GM21381 (cell line): ENCODE measurements around the gene ZNF280D.

Experiments used
- ATAC-seq: cut with Tn5 transposase; IDR thresholded peaks from one replicate; pipeline ENCODE4 v1.9.1; 2021; ENCODE audit warnings: mild to moderate bottlenecking, moderate library complexity; ENCODE audit not compliant: unreplicated experiment

Gene ZNF280D

GRCh38 chr15:56653787-56654186 is 79.5 kb downstream of the ZNF280D start:
- ATAC-seq = no peak

- ATAC-seq = no peak
Observed at GRCh38 chr15:56653107-56653506, 80.2 kb downstream of the ZNF280D start.

DNA sequence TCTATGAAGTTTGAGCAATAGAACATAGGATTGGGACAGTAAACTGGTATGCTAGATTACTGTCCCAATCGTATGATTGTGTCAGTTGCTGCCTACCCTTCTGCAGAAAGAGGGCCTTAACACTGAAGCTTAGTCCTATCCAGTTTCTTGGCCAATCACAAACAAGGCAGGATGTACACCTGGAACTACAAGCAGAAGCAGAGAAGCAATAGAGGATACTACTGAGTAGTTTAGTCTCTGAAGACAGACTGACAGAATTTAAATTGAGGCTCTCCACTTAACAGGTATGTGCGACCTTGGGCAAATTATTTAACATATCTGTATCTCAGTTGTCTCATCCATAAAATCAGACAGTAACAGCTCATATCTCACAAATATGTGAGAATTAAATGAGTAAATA is 85.0 kb downstream of the ZNF280D start:
- ATAC-seq = no peak

GRCh38 chr15:56640549-56640948 is 92.8 kb downstream of the ZNF280D start:
- ATAC-seq = no peak

GRCh38 chr15:56640127-56640526 is 93.2 kb downstream of the ZNF280D start:
- ATAC-seq = no peak

- no peak for ATAC-seq
Observed at GRCh38 chr15:56639631-56640030, 93.7 kb downstream of the ZNF280D start.

DNA sequence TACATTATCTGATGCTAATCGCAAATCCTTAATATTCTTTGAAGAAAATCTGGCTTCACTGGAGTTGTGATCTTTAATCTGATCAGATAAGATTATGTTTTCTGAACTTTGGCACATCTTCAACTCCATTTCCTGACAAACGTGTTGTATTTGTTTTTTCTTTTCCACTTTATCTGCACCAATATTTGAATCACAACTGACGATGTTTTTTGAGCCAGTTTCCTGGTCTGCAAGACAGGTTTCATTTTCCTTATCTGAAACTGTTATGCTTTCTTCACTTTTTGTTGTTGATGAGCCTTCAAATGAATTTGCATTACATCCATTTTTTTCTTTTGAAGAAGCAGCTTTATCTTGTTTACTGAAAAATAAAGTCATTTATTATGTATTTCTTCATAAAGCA is 101.5 kb downstream of the ZNF280D start:
- no peak for ATAC-seq

- ATAC-seq = no peak
Observed at GRCh38 chr15:56628893-56629532, 104.3 kb downstream of the ZNF280D start.

DNA sequence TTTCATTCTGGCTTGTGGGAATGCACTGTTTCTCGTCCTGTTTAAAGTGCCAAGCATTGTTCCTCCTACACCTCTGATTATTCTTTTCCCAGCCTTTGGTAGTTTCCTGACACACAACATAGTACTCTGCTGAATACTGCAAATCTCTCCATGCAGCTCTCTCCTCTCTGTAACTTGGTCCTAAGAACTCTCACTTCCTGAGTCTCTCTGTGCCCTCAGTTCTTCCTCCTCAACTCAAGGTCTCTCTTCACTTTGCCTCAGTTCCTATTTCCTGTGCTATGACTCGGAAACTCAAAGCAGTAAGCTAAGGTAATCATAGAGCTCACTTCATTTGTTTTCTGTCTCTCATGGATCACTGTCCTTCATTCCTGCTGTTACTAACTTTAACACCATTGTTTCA is 113.4 kb downstream of the ZNF280D start:
- no peak for ATAC-seq

DNA sequence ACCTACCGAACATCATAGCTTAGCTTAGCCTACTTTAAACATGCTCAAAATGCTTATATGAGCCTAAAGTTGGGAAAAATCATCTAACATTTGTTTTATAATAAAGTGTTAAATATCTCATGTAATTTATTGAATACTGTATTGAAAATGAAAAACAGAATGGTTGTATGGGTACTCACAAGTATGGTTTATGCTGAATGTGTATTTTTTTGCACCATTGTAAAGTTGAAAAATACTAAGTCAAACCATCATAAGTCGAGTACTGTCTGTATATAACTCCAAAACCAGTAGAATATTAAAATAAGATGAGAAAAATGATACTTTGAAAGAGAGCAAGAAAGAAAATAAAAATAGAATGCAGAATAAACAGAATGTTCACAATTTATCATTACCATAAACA is 115.7 kb downstream of the ZNF280D start:
- no peak for ATAC-seq

GRCh38 chr15:56616551-56616950 is 116.8 kb downstream of the ZNF280D start:
- ATAC-seq = no peak

GRCh38 chr15:56613811-56614210 is 119.5 kb downstream of the ZNF280D start:
- no peak for ATAC-seq

- ATAC-seq = peak; percentile 35
Observed at GRCh38 chr15:56608993-56609392, 124.3 kb downstream of the ZNF280D start.

- ATAC-seq = peak; percentile 97
Observed at GRCh38 chr15:56608140-56608778, 125.0 kb downstream of the ZNF280D start.

- no peak for ATAC-seq
Observed at GRCh38 chr15:56602253-56602652, 131.1 kb downstream of the ZNF280D start.

DNA sequence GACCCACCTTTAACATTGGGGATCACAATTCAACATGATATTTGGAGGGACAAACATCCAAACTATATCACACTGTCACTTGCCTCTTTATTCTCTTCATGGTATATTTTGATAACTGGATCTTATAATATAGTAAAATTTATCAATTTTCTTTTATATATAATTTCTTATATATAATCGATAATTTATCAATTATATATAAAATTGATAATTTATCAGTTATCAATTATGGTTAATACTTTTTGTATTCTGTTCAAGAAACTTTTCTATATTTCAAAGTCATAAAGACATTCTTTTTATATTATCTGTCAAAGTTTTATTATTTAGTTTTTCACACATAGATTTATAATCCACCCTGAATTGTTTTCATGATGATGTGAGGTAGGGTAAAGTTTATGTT is 132.9 kb downstream of the ZNF280D start:
- no peak for ATAC-seq

DNA sequence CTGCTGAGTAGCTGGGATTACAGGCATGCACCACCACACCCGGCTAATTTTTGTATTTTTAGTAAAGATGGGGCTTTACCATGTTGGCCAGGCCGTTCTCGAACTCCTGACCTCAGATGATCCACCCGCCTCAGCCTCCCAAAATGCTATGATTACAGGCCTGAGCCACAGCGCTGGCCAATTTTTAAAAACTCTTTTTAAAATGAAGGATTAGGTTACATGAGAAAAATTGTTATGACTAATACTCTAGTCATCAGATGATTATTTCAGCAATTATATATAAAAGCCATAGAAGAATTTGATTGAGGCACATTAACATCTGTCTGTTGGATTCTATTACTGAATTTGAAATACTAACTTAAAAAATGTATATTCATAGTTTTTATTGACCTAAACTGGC is 134.3 kb downstream of the ZNF280D start:
- ATAC-seq = no peak

DNA sequence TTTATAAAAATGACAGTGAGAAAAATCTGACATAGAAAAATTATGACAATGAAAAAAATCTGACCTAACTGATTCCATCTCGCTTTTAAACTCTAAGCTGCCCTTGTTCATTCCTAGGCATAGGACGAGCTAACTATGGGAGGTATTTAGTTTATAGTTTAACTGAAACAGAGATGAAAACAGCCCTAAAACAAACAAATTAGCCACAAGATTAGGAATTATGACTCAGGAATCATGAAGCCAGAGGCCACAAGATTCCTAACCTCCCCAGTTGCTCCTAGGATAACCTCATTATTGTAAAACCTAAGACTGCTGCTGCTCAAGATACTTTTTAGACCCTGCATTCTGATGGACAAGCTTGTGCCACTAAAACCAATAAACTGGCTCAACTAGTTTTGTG is 145.6 kb downstream of the ZNF280D start:
- no peak for ATAC-seq

DNA sequence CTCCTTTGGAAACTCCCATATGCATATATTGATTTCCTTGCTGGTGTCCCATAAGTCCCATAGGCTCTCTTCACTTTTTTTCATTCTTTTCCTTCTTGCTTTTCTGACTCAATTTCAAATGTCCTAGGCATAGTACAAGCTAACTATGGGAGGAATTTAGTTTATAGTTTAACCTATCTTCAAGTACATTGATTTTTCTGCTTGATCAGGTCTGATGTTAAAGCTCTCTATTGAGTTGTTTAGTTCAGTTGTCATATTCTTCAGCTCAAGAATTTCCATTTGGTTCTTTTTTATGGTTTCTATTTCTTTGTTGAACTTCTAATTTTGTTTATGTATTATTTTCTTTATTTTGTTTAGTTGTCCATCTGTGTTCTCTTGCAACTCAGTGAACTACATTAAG is 147.1 kb downstream of the ZNF280D start:
- ATAC-seq = no peak

- ATAC-seq = no peak
Observed at GRCh38 chr15:56582785-56583184, 150.5 kb downstream of the ZNF280D start.
